Measurements from ENCODE around the gene GALNT2.

DNA sequence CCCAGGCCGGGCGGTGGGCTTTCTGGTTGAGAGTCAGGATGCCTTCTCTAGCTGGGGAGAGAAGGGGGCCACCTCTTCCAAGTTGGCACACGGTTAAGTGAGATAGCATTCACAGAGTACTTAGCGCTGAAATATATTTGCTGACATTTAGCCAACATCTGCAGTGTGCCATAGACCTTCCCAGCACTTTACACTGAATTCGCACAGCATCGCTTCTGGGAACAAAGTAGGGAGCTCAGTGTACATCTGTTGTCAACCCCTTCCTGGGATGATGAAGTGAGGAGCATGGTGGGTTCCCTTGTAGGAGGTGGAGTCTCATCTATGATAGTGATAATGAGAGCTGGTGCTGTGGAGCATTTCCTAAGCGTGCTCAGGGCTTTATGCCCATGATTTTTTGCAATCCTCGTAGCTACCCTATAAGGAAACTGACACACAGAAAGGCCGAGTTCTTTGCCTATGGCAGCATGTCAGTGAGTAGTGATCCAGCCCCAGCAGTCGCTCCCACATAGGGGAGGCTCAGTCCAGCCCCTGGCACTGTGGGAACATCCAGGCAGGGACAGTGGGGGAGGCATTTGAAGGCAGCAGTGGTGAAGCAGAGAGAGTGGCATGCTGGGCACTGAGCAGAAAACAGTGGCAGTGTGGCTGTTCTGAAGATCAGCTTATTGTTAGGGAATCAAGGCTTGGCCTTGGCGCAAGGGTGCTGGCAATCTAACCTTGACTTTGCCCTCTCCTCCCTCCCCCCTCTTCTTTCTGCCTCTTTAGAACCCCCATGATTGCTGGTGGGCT lies 182.8 kb downstream of the GALNT2 start:
- no peak for TF ChIP-seq POLR2A (IDR thresholded peaks at IDR 0.05; ENCODE audit: low read length)
- TF ChIP-seq GATA1 (IDR thresholded peaks at IDR 0.05; ENCODE audit: low read depth, low read length), result no peak
